Heart left ventricle (tissue), 13 donors: ENCODE results near the gene MVD.

Experiments used
- POLR2A ChIP-seq, 2 donors: fragments of 450-650 bp; IDR thresholded peaks; one replicate each; pipeline ENCODE4 v1.6.1; 2017; ENCODE audit warnings: antibody characterized with exemption in 2 of 2, mild to moderate bottlenecking in 2 of 2, moderate library complexity in 2 of 2
- TF ChIP-seq, protein P1 (sequence below), 12 donors: fragments of 200-600 bp; sonication (generic) in 4 of 12; IDR thresholded peaks; one replicate each; pipeline versions ENCODE4 v1.5.0 to v1.8.0; 2018 to 2022; ENCODE audit warnings: antibody characterized with exemption in 12 of 12, mild to moderate bottlenecking in 5 of 12
- donor health status: ischemic (EF 13 %, LVEDD 7.1; RV severe dilation, severe dysfunction).
- donor health status: DM: no; HTN: yes; CAD: no.
- donor health status: DM: no; HTN: no; CAD: no.
- donor health status: ischemic (EF 25% LVEDD 6.9; RV normal size, moderate dysfunction).
- donor health status: ischemic (EF 25% LVEDD 5.7; RV mildly dilated, moderate dysfunction).
- donor health status: ischemic (EF 35%, LVEDD 5.7; RV mildly dilated, moderate dysfunction).
- donor health status: nonischemic (EF 11% LVEDD 7.7; RV severe dilation, severe dysfunction).
- donor health status: DM: yes; HTN: yes; CAD: no.
- donor health status: PGD.
- donor health status: ischemic (EF 29% LVEDD 5.4; RV normal size, mild dysfunction).
- donor health status: nonischemic (EF 23%, LVEDD 6.1; RV moderate dilation, normal function).

DNA sequence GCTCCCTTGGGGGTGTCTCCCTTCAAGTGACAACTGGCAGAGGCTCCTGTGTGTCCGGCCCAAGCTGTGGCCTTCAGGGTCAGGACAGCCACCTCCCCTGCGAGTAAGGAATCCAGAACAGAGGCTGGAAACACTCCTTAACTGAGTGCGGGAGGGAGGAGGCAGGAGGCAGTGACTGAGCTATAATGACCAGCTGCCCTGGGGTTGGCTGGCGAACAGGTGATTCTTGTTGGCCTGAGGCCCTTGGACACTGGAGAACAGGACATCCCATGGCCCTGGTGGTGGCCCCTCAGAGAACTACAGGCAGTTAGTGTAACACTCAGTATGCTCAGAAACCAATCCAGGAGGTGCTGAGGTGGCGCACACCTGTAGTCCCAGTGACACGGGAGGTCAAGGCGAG, 32.9 kb upstream of the MVD start:
- TF ChIP-seq, protein P1, sequence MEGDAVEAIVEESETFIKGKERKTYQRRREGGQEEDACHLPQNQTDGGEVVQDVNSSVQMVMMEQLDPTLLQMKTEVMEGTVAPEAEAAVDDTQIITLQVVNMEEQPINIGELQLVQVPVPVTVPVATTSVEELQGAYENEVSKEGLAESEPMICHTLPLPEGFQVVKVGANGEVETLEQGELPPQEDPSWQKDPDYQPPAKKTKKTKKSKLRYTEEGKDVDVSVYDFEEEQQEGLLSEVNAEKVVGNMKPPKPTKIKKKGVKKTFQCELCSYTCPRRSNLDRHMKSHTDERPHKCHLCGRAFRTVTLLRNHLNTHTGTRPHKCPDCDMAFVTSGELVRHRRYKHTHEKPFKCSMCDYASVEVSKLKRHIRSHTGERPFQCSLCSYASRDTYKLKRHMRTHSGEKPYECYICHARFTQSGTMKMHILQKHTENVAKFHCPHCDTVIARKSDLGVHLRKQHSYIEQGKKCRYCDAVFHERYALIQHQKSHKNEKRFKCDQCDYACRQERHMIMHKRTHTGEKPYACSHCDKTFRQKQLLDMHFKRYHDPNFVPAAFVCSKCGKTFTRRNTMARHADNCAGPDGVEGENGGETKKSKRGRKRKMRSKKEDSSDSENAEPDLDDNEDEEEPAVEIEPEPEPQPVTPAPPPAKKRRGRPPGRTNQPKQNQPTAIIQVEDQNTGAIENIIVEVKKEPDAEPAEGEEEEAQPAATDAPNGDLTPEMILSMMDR (IDR thresholded peaks at IDR 0.05): no peak
- TF ChIP-seq POLR2A (IDR thresholded peaks at IDR 0.05): no peak
